OCI-LY3 (cell line): ENCODE results near the gene S100P.

ENCODE experiments used
- H2AFZ ChIP-seq: fragments of 200-600, 300-600 bp; shearing (Covaris generic); 2 replicates; pipeline ENCODE4 v1.6.0; 2014; ENCODE audit warnings: antibody characterized with exemption, low read depth, low read length
- H3K27ac ChIP-seq: fragments of 200-600, 300-600 bp; sonication (generic); 2 replicates; pipeline ENCODE4 v1.5.1; 2014; ENCODE audit warnings: mild to moderate bottlenecking, low read length, moderate library complexity, mixed read lengths
- H3K27me3 ChIP-seq: fragments of 200-600, 300-600 bp; sonication (generic); 2 replicates; pipeline ENCODE4 v1.6.1; 2014; ENCODE audit warnings: low read depth, low read length, mixed read lengths
- H3K36me3 ChIP-seq: fragments of 200-600, 300-600 bp; sonication (generic); replicated peaks from 2 replicates; pipeline ENCODE3; 2014; ENCODE audit warnings: low read depth, low read length, mixed read lengths
- H3K4me1 ChIP-seq: fragments of 300-600, 200-600 bp; sonication (generic); 2 replicates; pipeline ENCODE4 v1.6.1; 2014; ENCODE audit warnings: low read length, mixed read lengths
- H3K4me2 ChIP-seq: fragments of 200-600, 300-600 bp; sonication (generic); 2 replicates; pipeline ENCODE4 v1.6.1; 2014; ENCODE audit warnings: low read length, mixed read lengths
- H3K4me3 ChIP-seq: fragments of 300-600, 200-600 bp; sonication (generic); 2 replicates; pipeline ENCODE4 v1.5.1; 2014; ENCODE audit warnings: antibody characterized with exemption, mild to moderate bottlenecking, low read length, moderate library complexity
- H3K79me2 ChIP-seq: fragments of 300-600, 200-600 bp; shearing (Covaris generic); 2 replicates; pipeline ENCODE4 v1.6.1; 2014; ENCODE audit warnings: mild to moderate bottlenecking, low read length, mixed read lengths
- H3K9ac ChIP-seq: fragments of 300-600, 200-600 bp; shearing (Covaris generic); 2 replicates; pipeline ENCODE4 v1.6.0; 2014; ENCODE audit warnings: mild to moderate bottlenecking, low read length, moderate library complexity
- H3K9me3 ChIP-seq: fragments of 200-600, 300-600 bp; shearing (Covaris generic); 2 replicates; pipeline ENCODE4 v1.6.1; 2014; ENCODE audit warnings: low read length, mixed read lengths; ENCODE audit not compliant: insufficient read depth
- H4K20me1 ChIP-seq: fragments of 200-600, 300-600 bp; sonication (generic); 2 replicates; pipeline ENCODE4 v1.6.1; 2016; ENCODE audit warnings: low read length, mixed read lengths; ENCODE audit not compliant: insufficient read depth
- CTCF ChIP-seq: fragments of 200-600, 300-600 bp; sonication (generic); IDR thresholded peaks from 2 replicates; pipeline ENCODE4 v1.5.1; 2014; ENCODE audit warnings: antibody characterized with exemption, low read length, low read depth
- EZH2phosphoT487 ChIP-seq: fragments of 200-600 bp; shearing (Covaris generic); IDR thresholded peaks from 2 replicates; pipeline ENCODE4 v1.6.1; 2018; ENCODE audit warnings: antibody characterized with exemption, mixed run types, low read depth

The S100P gene

GRCh38 chr4:6706173-6706572, 12.5 kb downstream of the S100P start:
- H3K79me2 ChIP-seq: peaks cover 63% of the 10 kb centered on the region
- no peaks in the 10 kb centered on the region for H4K20me1 ChIP-seq
- H3K4me1 ChIP-seq: peaks cover 22% of the 10 kb centered on the region
- no peak overlapping the region for H2AFZ ChIP-seq
- TF ChIP-seq EZH2phosphoT487 (no peak), CTCF (no peak)
- no peak overlapping the region for H3K27ac ChIP-seq
- peaks cover 40% of the 10 kb centered on the region for H3K36me3 ChIP-seq
- H3K9me3 ChIP-seq: no peaks in the 10 kb centered on the region
- H3K27me3 ChIP-seq: no peaks in the 10 kb centered on the region
- no peak overlapping the region for H3K9ac ChIP-seq
- no peak overlapping the region for H3K4me3 ChIP-seq
- H3K4me2 ChIP-seq: no peak overlapping the region

GRCh38 chr4:6709230-6710114, 15.8 kb downstream of the S100P start, which contains the start of gene MRFAP1L1:
Gene MRFAP1L1, minus strand, starts transcription at chr4:6709865. Its CDS starts 236 bp downstream, at chr4:6709629.
- Histone ChIP-seq H2AFZ (peak within 1 kb of the TSS; percentile 69), H3K4me3 (peak within 1 kb of the TSS; percentile 94), H4K20me1 (no peaks in the 10 kb centered on the region), H3K79me2 (peaks cover 50% of the 10 kb centered on the region), H3K4me1 (peaks cover 23% of the 10 kb centered on the region), H3K9ac (peak within 1 kb of the TSS; percentile 85), H3K36me3 (peaks cover 32% of the 10 kb centered on the region), H3K9me3 (no peaks in the 10 kb centered on the region), H3K27ac (peak within 1 kb of the TSS; percentile 72), H3K27me3 (no peaks in the 10 kb centered on the region), H3K4me2 (peak within 1 kb of the TSS; percentile 89)
- TF ChIP-seq EZH2phosphoT487: no peak
- no peak for TF ChIP-seq CTCF

GRCh38 chr4:6710282-6710681, 16.6 kb downstream of the S100P start:
- TF ChIP-seq EZH2phosphoT487: no peak
- Histone ChIP-seq H3K27ac (no peak overlapping the region), H3K9ac (peak overlapping the region; percentile 68), H3K79me2 (peaks cover 43% of the 10 kb centered on the region), H3K36me3 (peaks cover 31% of the 10 kb centered on the region), H3K4me2 (peak overlapping the region; percentile 85), H3K4me1 (peaks cover 29% of the 10 kb centered on the region), H3K9me3 (no peaks in the 10 kb centered on the region), H3K27me3 (no peaks in the 10 kb centered on the region), H3K4me3 (peak overlapping the region; percentile 94), H4K20me1 (no peaks in the 10 kb centered on the region), H2AFZ (peak overlapping the region; percentile 39)

GRCh38 chr4:6710996-6711395, 17.3 kb downstream of the S100P start:
- Histone ChIP-seq H3K9me3 (no peaks in the 10 kb centered on the region), H3K79me2 (peaks cover 39% of the 10 kb centered on the region), H3K9ac (no peak overlapping the region), H3K4me2 (peak overlapping the region; percentile 85), H3K27ac (no peak overlapping the region), H2AFZ (no peak overlapping the region), H3K36me3 (peaks cover 25% of the 10 kb centered on the region), H4K20me1 (no peaks in the 10 kb centered on the region), H3K4me1 (peaks cover 33% of the 10 kb centered on the region), H3K27me3 (no peaks in the 10 kb centered on the region), H3K4me3 (no peak overlapping the region; the same call in 1 of the 2 replicates)
- TF ChIP-seq EZH2phosphoT487: no peak

- Histone ChIP-seq H3K9ac (no peak overlapping the region), H3K27me3 (no peaks in the 10 kb centered on the region), H3K27ac (no peak overlapping the region), H4K20me1 (0 out of 2 replicates have a peak, but pooled peaks cover 5% of the 10 kb centered on the region), H3K9me3 (no peaks in the 10 kb centered on the region), H3K36me3 (no peaks in the 10 kb centered on the region), H3K4me1 (peaks cover 29% of the 10 kb centered on the region), H3K79me2 (peaks cover 25% of the 10 kb centered on the region), H3K4me3 (no peak overlapping the region), H3K4me2 (no peak overlapping the region; the same call in 1 of the 2 replicates), H2AFZ (peak overlapping the region; percentile 98; the same call in 1 of the 2 replicates)
- TF ChIP-seq CTCF: no peak
- TF ChIP-seq EZH2phosphoT487: no peak
Measured at GRCh38 chr4:6714954-6715353, 21.3 kb downstream of the S100P start.
